ENCODE data around the gene DISC1. TPM values are rescaled to one million over a fixed set of nuclear protein-coding genes. Genes with fewer than 3 reads are reported as not detected.
"Not testable (repeated sequence)": the region's sequence is repeated elsewhere in the genome, so short reads cannot be mapped to it uniquely, and the experiment has no call there.

Gene DISC1
- total and polyA plus RNA-seq, 2 experiments from 2014 or later = 0.43 to 1.2 TPM

DNA sequence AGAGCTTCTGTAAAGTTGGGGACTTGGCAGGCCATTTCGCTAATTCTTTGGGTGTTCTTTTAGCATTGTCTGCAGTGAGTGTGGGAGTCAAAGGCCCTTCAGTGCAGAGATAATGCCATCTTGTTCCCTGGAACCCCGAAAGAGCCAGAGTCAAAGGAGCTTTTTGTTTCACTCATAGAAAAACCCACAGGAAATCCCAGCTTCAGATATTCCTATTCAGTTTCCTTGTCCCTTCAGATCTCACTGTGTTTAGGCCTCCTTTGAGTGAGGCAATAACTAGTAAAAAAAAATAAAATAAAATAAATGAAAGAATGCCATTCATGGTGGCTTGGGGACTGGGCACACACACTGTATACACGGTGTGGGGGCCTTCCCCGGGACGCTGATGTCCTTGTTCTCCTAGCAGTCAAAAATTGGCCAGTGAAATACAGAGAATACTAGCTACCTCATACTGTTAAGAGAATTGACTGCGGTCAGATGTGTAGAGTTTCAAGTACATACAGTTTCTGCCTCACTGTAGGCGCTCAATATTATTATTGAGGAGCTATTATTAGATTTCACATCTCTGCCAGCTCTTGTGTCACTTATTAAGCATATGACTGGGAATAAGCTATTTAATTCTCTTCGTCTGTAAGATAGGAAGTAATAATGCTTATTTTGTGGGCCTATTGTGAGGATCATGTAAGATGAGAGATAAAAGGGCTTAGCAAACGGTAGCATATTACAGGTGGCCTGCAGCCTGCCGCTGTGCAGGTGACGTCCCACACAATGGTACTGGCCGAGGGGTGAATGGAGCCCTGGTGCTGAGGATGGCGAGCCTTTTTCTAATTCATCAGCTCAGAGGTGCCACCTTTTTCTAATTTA lies 16.7 kb downstream of the DISC1 start:
- Histone ChIP-seq H3K27me3 (replicated peaks; ENCODE audit: insufficient read depth) (no peaks in the 10 kb centered on the region), H3K27ac (no peak overlapping the region), H3K9ac (no peak overlapping the region), H3K9me2 (ENCODE audit: insufficient read depth) (no peaks in the 10 kb centered on the region), H3K4me1 (ENCODE audit: insufficient read depth) (peaks cover 7% of the 10 kb centered on the region; the same call in 1 of the 2 replicates), H3K4me2 (ENCODE audit: unreplicated experiment) (no peak overlapping the region), H4K20me1 (ENCODE audit: insufficient read depth) (no peaks in the 10 kb centered on the region), H3K79me2 (ENCODE audit: insufficient read depth) (no peaks in the 10 kb centered on the region), H3K36me3 (ENCODE audit: low read depth) (no peaks in the 10 kb centered on the region), H3K4me3 (no peak overlapping the region), H2AFZ (no peak overlapping the region), H3F3A (ENCODE audit: insufficient read depth) (no peaks in the 10 kb centered on the region), H3K9me3 (ENCODE audit: low read depth) (no peaks in the 10 kb centered on the region)
- DNase-seq = no peak
- in situ Hi-C loops (cut with MboI) = no loop called here
- whole genome bisulfite sequencing, 2 experiments (ENCODE audit: low coverage in 1 of 2, low lambda C conversion rate in 2 of 2, missing lambda C conversion rate in 2 of 2) = 52 to 55% methylated on average over 13 of the region's 13 CpGs
- no peak for TF ChIP-seq EZH2phosphoT487 (IDR thresholded peaks at IDR 0.05; ENCODE audit: insufficient read depth, low read depth)
- TF ChIP-seq EZH2 (IDR thresholded peaks at IDR 0.05; ENCODE audit: insufficient read depth, poor library complexity, severe bottlenecking) = no peak

- Histone ChIP-seq H3K27ac (no peak overlapping the region), H2AFZ (no peak overlapping the region), H3K36me3 (ENCODE audit: low read depth) (no peaks in the 10 kb centered on the region), H3K4me3 (no peak overlapping the region), H3K79me2 (ENCODE audit: insufficient read depth) (no peaks in the 10 kb centered on the region), H4K20me1 (ENCODE audit: insufficient read depth) (no peaks in the 10 kb centered on the region), H3K4me2 (ENCODE audit: unreplicated experiment) (no peak overlapping the region), H3K27me3 (replicated peaks; ENCODE audit: insufficient read depth) (no peaks in the 10 kb centered on the region), H3K4me1 (ENCODE audit: insufficient read depth) (peaks cover 2% of the 10 kb centered on the region; the same call in 1 of the 2 replicates), H3K9me3 (ENCODE audit: low read depth) (no peaks in the 10 kb centered on the region), H3K9me2 (ENCODE audit: insufficient read depth) (no peaks in the 10 kb centered on the region), H3F3A (ENCODE audit: insufficient read depth) (no peaks in the 10 kb centered on the region), H3K9ac (no peak overlapping the region)
- TF ChIP-seq EZH2 (IDR thresholded peaks at IDR 0.05; ENCODE audit: insufficient read depth, poor library complexity, severe bottlenecking) = no peak
- DNase-seq = no peak
- in situ Hi-C loops (cut with MboI) = no loop called here
Observed at GRCh38 chr1:231643935-231644237, 17.3 kb downstream of the DISC1 start.

DNA sequence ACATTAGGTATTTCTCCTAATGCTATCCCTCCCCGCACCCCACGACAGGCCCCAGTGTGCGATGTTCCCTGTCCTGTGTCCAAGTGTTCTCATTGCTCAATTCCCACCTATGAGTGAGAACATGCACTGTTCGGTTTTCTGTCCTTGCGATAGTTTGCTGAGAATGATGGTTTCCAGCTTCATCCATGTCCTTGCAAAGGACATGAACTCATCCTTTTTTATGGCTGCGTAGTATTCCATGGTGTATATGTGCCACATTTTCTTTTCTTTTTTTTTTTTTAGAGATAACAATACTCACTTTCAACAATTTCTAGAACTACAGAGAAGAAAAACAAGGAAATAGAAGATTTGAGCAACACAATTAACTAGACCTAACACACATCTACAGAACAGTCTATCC lies 19.0 kb downstream of the DISC1 start:
- H3K4me2 ChIP-seq (ENCODE audit: unreplicated experiment); H3K79me2 ChIP-seq (ENCODE audit: insufficient read depth); H4K20me1 ChIP-seq (ENCODE audit: insufficient read depth); H3K36me3 ChIP-seq (ENCODE audit: low read depth); H3K9me2 ChIP-seq (ENCODE audit: insufficient read depth); H3K27ac ChIP-seq; in situ Hi-C loops (cut with MboI); DNase-seq; H3K9ac ChIP-seq; H3K27me3 ChIP-seq (replicated peaks; ENCODE audit: insufficient read depth); H3K9me3 ChIP-seq (ENCODE audit: low read depth); H3F3A ChIP-seq (ENCODE audit: insufficient read depth); H3K4me1 ChIP-seq (ENCODE audit: insufficient read depth); H2AFZ ChIP-seq; H3K4me3 ChIP-seq: not testable (repeated sequence)
- 93% methylated on average over 6 of the region's 6 CpGs for WGBS, 2 experiments (ENCODE audit: low coverage in 1 of 2, low lambda C conversion rate in 2 of 2, missing lambda C conversion rate in 2 of 2)

- H3K79me2 ChIP-seq (ENCODE audit: insufficient read depth); H3K36me3 ChIP-seq (ENCODE audit: low read depth); in situ Hi-C loops (cut with MboI); H3K4me1 ChIP-seq (ENCODE audit: insufficient read depth); H3K27ac ChIP-seq; H3K4me3 ChIP-seq; H3K9me3 ChIP-seq (ENCODE audit: low read depth); H3K9me2 ChIP-seq (ENCODE audit: insufficient read depth); DNase-seq; H3K27me3 ChIP-seq (replicated peaks; ENCODE audit: insufficient read depth); H2AFZ ChIP-seq; H3K4me2 ChIP-seq (ENCODE audit: unreplicated experiment); H3F3A ChIP-seq (ENCODE audit: insufficient read depth); H3K9ac ChIP-seq; H4K20me1 ChIP-seq (ENCODE audit: insufficient read depth): not testable (repeated sequence)
- WGBS, 2 experiments (ENCODE audit: low coverage in 1 of 2, low lambda C conversion rate in 2 of 2, missing lambda C conversion rate in 2 of 2) = 67 to 76% methylated on average over 4 of the region's 4 CpGs
Observed at GRCh38 chr1:231646165-231646564, 19.6 kb downstream of the DISC1 start.

DNA sequence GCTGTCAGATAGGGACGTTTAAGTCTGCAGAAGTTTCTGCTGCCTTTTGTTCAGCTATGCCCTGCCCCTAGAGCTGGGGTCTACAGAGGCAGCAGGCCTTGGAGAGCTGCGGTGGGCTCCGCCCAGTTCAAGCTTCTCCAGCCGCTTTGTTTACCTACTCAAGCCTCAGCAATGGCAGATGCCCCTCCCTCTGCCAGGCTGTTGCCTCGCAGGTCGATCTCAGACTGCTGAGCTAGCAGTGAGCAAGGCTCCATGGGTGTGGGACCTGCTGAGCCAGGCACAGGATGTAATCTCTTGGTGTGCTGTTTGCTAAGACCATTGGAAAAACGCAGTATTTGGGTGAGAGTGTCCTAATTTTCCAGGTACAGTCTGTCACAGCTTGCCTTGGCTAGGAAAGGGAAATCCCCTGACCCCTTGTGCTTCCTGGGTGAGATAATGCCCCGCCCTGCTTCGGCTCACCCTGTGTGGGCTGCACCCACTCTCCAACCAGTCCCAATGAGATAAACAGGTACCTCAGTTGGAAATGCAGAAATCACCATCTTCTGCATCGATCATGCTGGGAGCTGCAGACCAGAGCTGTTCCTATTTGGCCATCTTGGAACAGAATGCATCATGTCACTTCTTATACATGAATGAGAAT lies 25.2 kb downstream of the DISC1 start:
- in situ Hi-C loops (cut with MboI); H3K79me2 ChIP-seq (ENCODE audit: insufficient read depth); H3K9me2 ChIP-seq (ENCODE audit: insufficient read depth); H3K4me2 ChIP-seq (ENCODE audit: unreplicated experiment); H3K27ac ChIP-seq; H3K9ac ChIP-seq; H3K4me1 ChIP-seq (ENCODE audit: insufficient read depth); H2AFZ ChIP-seq; H3F3A ChIP-seq (ENCODE audit: insufficient read depth); H3K36me3 ChIP-seq (ENCODE audit: low read depth); H3K27me3 ChIP-seq (replicated peaks; ENCODE audit: insufficient read depth); H3K9me3 ChIP-seq (ENCODE audit: low read depth); H3K4me3 ChIP-seq; DNase-seq; H4K20me1 ChIP-seq (ENCODE audit: insufficient read depth): not testable (repeated sequence)
- 71 to 73% methylated on average over 10 of the region's 10 CpGs for WGBS, 2 experiments (ENCODE audit: low coverage in 1 of 2, low lambda C conversion rate in 2 of 2, missing lambda C conversion rate in 2 of 2)

Measured in GM23248 (cell line).